Measurements from ENCODE around the gene ZNF500. TPM values are rescaled to one million over a fixed set of nuclear protein-coding genes. Genes with fewer than 3 reads are reported as not detected.
"Not testable (repeated sequence)": the region's sequence is repeated elsewhere in the genome, so short reads cannot be mapped to it uniquely, and the experiment has no call there.

Gene ZNF500
- polyA plus RNA-seq, 1 donor from 2014 or later, result 17.8 TPM

DNA sequence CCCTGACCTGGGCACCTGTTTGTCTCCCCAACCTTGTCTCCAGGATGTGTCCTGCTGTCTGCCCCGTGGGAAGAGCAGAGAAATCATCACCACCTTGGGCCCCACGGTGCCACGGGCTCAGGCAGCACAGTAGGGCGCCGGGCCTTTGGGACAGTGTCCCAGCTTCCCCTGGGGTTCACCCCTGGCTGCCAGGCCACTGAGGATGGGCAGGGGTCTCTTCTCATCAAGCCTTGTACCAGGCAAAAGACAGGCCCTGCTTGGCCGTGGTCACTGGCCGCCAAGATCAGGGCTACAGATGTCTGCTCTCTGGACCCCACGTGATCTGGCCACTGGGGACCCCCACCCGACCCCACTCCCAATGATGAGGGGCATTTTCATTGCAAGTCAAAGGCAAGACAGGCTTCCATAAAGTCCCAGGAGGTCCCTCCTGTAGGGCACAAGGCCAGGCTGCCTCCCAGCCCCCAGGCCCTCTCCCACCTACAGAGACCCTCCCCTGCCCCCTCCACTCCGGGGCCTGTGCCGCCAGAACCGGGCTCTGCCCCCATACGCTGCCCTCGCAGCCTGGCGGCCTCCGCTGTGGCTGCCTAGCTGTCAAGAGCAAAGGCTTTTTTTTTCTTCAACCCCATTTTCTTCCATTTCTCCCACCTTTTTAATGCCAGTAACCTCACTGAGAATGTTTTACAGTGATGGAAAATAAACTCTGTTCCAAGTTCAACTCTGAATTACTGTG, 18.1 kb downstream of the ZNF500 start:
- peak overlapping the region in 1 of 4 donors; percentile 55 for H3K4me3 Mint-ChIP-seq
- no peaks in the 10 kb centered on the region for H3K36me3 Mint-ChIP-seq
- no peaks in the 10 kb centered on the region for H3K9me3 Mint-ChIP-seq
- H3K27ac Mint-ChIP-seq, result no peak overlapping the region
- H3K27me3 Mint-ChIP-seq, result no peaks in the 10 kb centered on the region
- peaks cover 5 to 13% (median 7%) of the 10 kb centered on the region in 3 donors for H3K4me1 Mint-ChIP-seq

DNA sequence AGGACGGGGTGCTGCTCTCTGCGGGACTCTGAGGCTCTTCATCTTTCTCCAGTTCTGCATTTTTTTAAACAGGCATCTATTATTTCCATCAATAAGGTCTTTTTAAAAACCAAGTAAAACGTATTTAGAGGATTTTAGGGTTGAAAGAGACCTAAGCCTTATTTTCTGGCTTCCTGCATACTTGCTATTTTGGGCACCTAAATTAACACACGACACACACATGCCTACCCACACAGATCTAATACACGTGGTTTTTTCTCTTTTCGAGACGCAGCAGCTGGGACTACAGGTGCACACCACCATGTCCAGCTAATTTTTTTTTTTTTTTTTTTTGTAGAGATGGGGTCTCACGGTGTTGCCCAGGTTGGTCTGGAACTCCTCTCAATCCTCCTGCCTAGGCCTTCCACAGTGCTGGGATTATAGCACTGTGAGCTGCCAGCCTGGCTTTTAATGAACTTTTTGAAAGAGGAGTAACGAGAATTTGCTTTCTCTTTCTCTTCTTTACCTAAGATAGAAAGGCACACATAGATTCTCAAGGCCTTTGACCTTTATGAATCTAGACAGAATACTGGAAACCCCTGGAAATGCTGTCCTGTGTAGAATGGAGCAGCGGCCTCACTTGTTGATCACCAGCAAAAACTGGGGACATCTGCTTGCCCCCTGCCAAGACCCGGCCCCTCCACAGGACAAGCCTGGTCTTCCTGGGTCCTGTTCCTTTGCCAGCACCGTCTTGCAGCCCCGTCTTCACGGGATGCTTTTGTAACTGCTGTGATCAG, 18.9 kb downstream of the ZNF500 start:
- Mint-ChIP-seq H3K4me3 (peak overlapping the region in 2 of 4 donors; percentile 3 to 54), H3K27me3 (peaks cover 4% of the 10 kb centered on the region), H3K36me3 (peaks cover 2% of the 10 kb centered on the region), H3K27ac (peak overlapping the region in 1 of 3 donors; percentile 31), H3K9me3 (no peaks in the 10 kb centered on the region), H3K4me1 (peaks cover 5 to 15% (median 7%) of the 10 kb centered on the region in 3 donors)

DNA sequence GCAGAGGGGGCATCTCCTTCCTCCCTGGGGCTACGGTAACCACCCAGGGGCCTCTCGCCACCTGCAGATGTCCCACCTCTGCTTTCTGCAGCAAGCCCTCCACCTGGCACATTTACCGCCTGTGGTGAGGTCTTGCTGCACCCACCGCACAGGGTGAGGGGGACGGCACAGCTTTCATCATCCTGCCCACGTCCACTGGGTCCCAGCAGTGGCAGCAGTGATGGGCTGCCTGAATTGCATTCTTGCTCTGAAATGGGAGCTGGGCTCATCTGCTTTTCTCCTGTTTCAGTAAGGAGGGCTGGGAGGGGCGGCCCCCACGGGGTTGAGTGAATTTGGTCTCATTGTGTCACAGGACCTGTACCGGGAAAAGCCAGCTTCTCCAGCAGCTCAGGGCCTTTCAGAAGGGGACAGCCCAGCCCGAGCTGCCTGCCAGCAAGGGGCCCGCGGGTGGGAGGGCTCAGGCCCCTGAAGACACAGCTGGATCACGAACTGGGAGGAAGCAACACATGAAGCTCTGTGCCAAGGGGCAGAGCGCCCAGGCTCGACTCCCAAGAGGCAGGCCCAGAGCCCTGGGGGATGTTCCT, 19.9 kb downstream of the ZNF500 start:
- H3K4me3 Mint-ChIP-seq, result no peak overlapping the region
- peaks cover 5 to 15% (median 7%) of the 10 kb centered on the region in 3 donors for H3K4me1 Mint-ChIP-seq
- no peaks in the 10 kb centered on the region for H3K9me3 Mint-ChIP-seq
- peaks cover 2% of the 10 kb centered on the region for H3K36me3 Mint-ChIP-seq
- H3K27me3 Mint-ChIP-seq, result peaks cover 9% of the 10 kb centered on the region
- H3K27ac Mint-ChIP-seq, result no peak overlapping the region

DNA sequence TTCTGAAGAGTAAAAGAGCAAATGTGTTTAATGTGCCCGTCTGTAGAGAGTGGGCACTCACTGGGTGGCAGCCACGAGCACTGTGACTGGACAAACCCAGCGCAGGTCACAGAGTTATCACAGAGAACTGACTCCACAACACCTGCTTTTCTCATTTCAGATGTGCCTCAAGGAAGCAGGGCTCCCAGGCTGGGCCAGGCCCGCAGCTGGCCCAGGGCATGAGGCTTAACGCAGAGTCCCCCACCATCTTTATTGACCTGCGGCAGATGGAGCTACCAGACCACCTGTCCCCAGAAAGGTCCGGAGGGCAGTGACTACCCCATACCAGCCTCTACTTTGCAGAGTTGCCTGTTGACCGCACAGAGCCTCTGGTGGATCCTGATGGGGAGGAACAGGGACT, 20.7 kb downstream of the ZNF500 start:
- Mint-ChIP-seq H3K27me3 (peaks cover 9% of the 10 kb centered on the region), H3K4me3 (peak overlapping the region in 1 of 4 donors; percentile 79), H3K27ac (no peak overlapping the region), H3K9me3 (no peaks in the 10 kb centered on the region), H3K4me1 (peaks cover 5 to 15% (median 7%) of the 10 kb centered on the region in 3 donors), H3K36me3 (peaks cover 2% of the 10 kb centered on the region)

DNA sequence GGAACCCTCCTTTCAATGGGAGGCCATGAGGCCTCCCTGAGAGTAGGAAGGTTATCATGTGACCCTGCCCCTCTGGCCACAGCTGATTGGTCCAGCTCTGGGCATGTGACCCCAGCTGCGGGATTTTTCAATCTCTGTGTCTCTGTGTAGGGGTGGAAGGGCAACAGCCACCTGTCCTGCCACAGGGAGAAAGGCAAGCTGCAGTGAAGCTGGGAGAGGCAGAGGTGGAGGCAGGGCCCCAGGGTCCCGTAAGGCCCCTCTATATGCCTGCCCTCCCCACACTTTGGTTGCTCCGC, 21.7 kb downstream of the ZNF500 start:
- H3K9me3 Mint-ChIP-seq, result no peaks in the 10 kb centered on the region

DNA sequence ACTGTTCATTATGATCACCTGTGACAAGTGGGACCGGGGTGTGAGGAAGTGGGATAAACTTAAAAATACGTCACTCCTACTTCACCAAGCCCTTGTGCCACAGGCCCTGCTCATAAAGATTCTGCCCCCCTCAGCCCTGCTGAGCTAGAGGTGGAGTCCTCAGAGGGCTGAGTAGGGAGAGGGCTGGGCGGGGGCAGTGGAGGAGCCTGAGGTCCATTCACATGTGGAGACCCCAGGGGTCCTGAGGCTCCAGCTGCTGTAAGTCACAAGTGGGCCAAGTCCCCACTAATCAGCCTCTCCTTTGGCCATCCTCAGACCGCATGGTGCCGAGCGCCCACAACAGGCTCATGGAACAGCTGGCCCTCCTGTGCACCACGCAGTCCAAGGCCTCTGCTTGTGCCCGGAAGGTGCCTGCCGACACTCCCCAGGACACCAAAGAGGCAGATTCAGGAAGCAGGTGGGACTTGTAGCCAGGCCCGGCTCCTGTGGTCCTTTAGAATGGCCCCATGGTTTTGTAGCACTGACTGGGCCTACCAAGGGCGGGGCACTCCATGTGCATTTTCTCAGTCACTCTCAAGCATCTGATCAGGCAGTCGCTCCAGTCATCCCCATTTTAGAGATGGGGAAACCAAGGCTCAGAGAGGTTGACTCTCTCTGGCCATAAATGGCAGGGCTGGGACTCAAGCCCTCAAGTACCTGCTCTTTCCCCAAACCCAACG, 22.2 kb downstream of the ZNF500 start:
- Mint-ChIP-seq H3K27me3 (peaks cover 9% of the 10 kb centered on the region), H3K4me3 (no peak overlapping the region), H3K36me3 (peaks cover 2% of the 10 kb centered on the region), H3K27ac (peak overlapping the region in 1 of 3 donors; percentile 31), H3K4me1 (peaks cover 5 to 15% (median 7%) of the 10 kb centered on the region in 3 donors), H3K9me3 (no peaks in the 10 kb centered on the region)

More for the DNA sequence above, 21.7 kb downstream of the ZNF500 start:
- Mint-ChIP-seq H3K4me1 (peaks cover 5 to 15% (median 7%) of the 10 kb centered on the region in 3 donors), H3K27ac (no peak overlapping the region), H3K4me3 (no peak overlapping the region), H3K27me3 (peaks cover 9% of the 10 kb centered on the region), H3K36me3 (peaks cover 2% of the 10 kb centered on the region)

DNA sequence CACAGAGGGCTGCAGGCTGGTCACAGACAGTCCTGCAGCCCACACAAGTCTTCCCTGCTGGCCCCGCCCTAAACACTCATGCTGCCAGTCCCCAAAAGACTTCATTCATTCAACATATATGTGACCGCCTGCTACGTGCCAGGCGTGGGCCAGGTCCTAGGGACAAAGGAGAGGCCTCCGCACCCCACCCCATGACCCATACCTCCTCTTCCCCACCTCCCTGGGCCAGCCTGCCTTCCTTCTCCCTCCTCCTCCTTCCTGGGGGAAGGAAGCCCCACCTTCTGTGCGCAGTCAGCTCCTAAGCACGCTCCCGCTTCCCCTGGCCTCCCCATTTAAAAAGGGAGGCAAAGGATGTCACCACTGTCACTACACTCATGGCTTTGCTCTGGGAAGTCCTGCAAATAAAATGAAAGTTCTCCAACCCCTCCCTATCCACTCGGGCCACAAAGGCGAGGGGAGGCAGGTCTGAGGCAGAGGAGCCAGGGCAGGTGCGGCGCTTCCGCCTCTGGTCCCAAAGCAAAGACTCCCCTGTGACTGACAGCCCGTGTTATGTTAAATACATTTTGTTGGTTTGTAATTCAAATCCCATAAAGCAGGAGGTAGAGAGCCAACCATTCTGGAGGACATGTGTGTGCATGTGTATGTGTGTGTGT, 23.6 kb downstream of the ZNF500 start:
- Mint-ChIP-seq H3K27ac (no peak overlapping the region), H3K9me3 (no peaks in the 10 kb centered on the region), H3K4me1 (peaks cover 5 to 15% (median 7%) of the 10 kb centered on the region in 3 donors), H3K4me3 (peak overlapping the region in 3 of 4 donors; percentile 47 to 67 (median 58)), H3K36me3 (peaks cover 2% of the 10 kb centered on the region), H3K27me3 (peaks cover 9% of the 10 kb centered on the region)

DNA sequence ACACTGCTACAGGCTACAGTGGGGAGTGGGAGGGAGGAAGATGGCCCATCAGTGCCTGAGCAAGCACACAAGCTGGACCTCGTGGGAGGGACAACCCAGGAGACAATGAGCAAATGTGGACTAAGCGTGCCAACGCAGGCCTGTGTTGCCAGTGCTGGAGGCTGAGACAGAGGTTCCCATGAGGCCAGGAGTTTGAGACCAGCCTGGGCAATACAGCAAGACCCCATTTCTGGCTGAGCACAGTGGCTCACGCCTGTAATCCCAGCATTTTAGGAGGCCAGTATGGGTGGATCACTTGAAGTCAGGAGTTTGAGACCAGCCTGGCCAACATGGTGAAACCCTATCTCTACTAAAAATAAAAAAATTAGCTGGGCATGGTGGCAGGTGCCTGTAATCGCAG, 28.6 kb downstream of the ZNF500 start:
- not testable (repeated sequence) for H3K36me3 Mint-ChIP-seq, H3K9me3 Mint-ChIP-seq, H3K27me3 Mint-ChIP-seq
- Mint-ChIP-seq H3K4me3 (peak overlapping the region in 1 of 4 donors; percentile 56), H3K4me1 (peaks cover 7 to 12% (median 11%) of the 10 kb centered on the region in 3 donors), H3K27ac (peak overlapping the region in 1 of 3 donors; percentile 18)

DNA sequence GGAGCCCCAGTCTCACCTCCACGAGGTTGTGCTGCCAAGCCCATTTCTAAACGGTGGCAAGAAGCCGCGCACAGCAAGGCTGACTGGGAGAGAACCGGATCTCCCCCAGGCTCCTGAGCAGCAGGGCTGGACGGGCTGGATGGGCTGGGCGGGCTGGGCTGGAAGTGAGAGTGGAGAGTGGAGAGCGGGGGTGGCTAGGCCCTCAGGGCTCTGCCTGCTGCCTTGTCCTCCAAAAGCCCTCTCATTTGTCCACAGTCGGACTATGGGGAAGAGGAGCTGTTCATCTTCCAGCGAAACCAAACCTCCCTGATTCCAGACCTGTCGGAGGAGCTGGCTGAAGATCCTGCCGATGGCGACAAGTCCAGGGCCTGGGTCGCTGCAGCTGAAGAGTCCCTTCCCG, 29.4 kb downstream of the ZNF500 start:
- Mint-ChIP-seq H3K4me1 (peaks cover 13 to 18% (median 15%) of the 10 kb centered on the region in 3 donors), H3K4me3 (peak overlapping the region in 1 of 4 donors; percentile 56), H3K9me3 (no peaks in the 10 kb centered on the region), H3K27me3 (peaks cover 2% of the 10 kb centered on the region), H3K36me3 (no peaks in the 10 kb centered on the region), H3K27ac (no peak overlapping the region)

DNA sequence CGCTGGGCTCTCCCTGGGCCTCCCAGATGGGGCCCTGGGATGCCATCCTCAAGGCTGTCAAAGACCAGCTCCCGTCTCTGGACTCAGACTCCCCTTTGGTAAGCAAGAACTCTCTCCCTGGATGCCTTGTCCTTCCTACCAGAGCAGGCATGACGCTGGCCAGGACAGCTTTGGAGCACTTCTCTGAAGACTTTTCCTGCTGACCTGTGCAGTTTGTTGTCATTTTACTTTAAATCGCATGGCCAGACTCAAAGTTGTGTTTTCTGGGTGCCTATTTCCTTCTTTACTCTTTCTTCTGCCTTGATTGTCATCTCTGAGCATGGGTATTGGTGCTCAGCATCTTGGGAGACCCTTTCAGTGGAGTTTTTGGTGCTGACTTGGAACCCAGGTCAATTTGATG, 30.4 kb downstream of the ZNF500 start:
- Mint-ChIP-seq H3K4me1 (peaks cover 13 to 18% (median 16%) of the 10 kb centered on the region in 3 donors), H3K27ac (peak overlapping the region in 1 of 3 donors; percentile 13), H3K36me3 (no peaks in the 10 kb centered on the region), H3K9me3 (no peaks in the 10 kb centered on the region), H3K27me3 (no peaks in the 10 kb centered on the region), H3K4me3 (peak overlapping the region in 1 of 4 donors; percentile 44)

DNA sequence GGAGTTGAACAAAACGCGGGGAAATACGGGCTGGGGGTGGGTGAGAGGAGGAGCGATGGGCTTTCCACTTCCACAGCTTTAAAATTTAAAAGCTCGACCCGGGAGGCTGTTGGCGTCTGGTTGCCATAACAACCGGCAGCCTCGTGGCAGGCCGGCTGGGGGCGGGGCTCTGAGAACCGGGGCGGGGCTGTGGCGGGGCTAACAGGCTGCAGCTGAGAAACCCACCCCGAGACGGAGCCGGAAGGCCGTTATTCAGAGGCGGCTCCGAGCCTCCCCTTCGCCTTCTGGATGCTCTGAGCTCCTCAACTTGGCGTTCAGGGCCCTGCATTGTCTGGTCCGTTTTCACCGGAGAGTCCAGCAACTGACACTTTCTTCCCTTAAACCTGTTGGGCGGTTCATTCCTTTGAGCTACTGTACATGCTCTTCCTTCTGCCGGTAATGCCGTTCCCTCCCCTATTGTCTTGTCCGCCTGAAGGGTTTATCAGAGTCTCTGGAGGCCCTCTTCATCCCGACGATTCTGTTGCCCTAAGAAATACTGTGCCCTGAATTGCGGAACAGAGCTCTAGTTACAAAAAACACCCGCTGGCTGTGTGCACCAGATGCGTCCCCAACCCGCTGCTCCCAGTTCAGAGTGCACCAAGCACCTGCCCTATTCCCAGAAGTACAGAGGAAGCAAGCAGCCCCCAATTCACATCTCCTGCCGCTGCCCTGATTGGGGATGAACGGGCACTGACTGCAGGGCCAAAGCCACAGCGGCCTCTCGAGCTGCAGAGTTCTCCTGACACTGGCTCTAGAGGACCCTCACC, 32.0 kb downstream of the ZNF500 start:
- H3K9me3 Mint-ChIP-seq, result no peaks in the 10 kb centered on the region
- no peaks in the 10 kb centered on the region for H3K36me3 Mint-ChIP-seq
- no peaks in the 10 kb centered on the region for H3K27me3 Mint-ChIP-seq
- H3K4me1 Mint-ChIP-seq, result peaks cover 13 to 20% (median 19%) of the 10 kb centered on the region in 3 donors
- peak overlapping the region; percentile 82 to 97 (median 94) for H3K4me3 Mint-ChIP-seq
- peak overlapping the region; percentile 85 to 94 (median 88) for H3K27ac Mint-ChIP-seq

DNA sequence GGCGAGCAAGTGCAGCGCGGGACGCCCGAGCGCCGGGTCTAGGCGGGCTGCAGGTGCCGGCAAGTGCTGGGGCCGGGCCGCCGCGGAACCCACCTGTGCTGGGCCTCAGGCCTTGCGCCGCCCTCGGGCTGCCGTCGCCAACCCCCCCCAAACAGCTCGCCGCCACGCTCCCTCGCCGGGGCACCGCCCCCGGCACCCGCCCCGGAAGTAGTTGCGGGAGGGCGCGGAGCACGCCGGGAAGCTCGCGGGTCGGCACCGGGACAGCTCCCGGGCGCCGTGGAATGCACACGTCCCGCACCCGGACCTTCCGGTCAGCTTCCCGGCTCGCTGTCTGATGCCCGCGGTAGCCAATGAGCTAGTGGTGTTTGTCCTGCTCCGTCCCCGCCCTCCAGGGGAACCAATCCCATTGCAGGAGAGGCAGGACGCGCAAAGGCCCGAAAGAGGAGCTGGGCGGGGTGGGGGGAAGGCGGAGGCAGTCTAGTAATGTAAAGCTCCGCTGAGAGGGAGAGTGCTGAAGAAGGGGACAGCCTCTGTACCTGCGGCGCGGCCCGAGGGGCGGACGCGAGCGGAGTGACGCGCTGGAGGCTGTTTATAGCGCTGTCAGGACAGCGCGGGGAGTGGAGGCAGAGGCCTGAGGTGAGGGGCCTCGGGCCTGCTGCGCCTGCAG, 32.8 kb downstream of the ZNF500 start, which contains the start of the genes ANKS3 and DNAAF8:
ANKS3 (minus strand) TSS at position 209 of the 667 bp plus-strand sequence. CDS start 4,122 bp downstream, outside the sequence.
DNAAF8 (plus strand) TSS at position 475 of the 667 bp plus-strand sequence. CDS start 1,978 bp downstream, outside the sequence.
- Mint-ChIP-seq H3K9me3 (no peaks in the 10 kb centered on the region), H3K4me1 (peaks cover 13 to 20% (median 19%) of the 10 kb centered on the region in 3 donors), H3K27ac (peak within 1 kb of the TSS; percentile 85 to 94 (median 88)), H3K36me3 (no peaks in the 10 kb centered on the region), H3K27me3 (no peaks in the 10 kb centered on the region), H3K4me3 (peak within 1 kb of the TSS; percentile 82 to 97 (median 94))

DNA sequence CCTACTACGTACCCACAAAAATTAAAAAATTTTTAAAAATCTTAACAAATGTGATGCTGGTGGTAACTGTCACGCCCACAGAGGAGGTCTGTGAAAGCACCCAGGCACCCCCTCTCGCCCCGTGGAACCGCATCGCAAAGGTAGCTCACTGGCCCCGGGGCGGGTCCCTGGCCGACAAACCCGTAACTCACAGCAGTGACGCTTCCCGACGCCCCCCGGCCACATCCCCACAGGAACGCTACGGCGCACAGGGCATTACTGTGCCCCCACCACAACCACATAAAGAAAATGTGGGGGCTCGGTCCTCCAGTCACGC, 33.3 kb downstream of the ZNF500 start:
- no peaks in the 10 kb centered on the region for H3K36me3 Mint-ChIP-seq
- H3K9me3 Mint-ChIP-seq, result no peaks in the 10 kb centered on the region
- no peaks in the 10 kb centered on the region for H3K27me3 Mint-ChIP-seq
- peak overlapping the region; percentile 82 to 97 (median 94) for H3K4me3 Mint-ChIP-seq
- H3K27ac Mint-ChIP-seq, result peak overlapping the region in 2 of 3 donors; percentile 12 to 94
- H3K4me1 Mint-ChIP-seq, result peaks cover 13 to 20% (median 19%) of the 10 kb centered on the region in 3 donors

Measured in IgD-negative memory B cell (primary cell).